OCI-LY7 (cell line): ENCODE results near the gene SLC9C1. TPM values are rescaled to one million over a fixed set of nuclear protein-coding genes. Genes with fewer than 3 reads are reported as not detected.

Source experiments
- BruUV-seq: library from RNA; stranded (reverse); fragments of 400-500 nt; replicated peaks from 2 replicates; lab custom pipeline; 2021; lab: Mats Ljungman, UMichigan
- CTCF ChIA-PET: fragments of 300-600 bp; sonication (Branson Sonifier 250); formaldehyde crosslinking; loops from one replicate; lab custom pipeline; 2022; ENCODE audit warnings: antibody characterized with exemption; ENCODE audit not compliant: unreplicated experiment; lab: Charles Lee
- POLR2A ChIA-PET: fragments of 300-600 bp; sonication (Branson Sonifier 250); formaldehyde crosslinking; loops from one replicate; lab custom pipeline; 2022; ENCODE audit warnings: antibody characterized with exemption; lab: Charles Lee
- DNase-seq: peaks from one replicate; pipeline ENCODE4 v3.0.0-alpha.2; 2015; ENCODE audit warnings: low spot score
- H2AFZ ChIP-seq: fragments of 200-600 bp; sonication (generic), shearing (Covaris generic); 2 replicates; pipeline ENCODE4 v1.6.1; 2014; ENCODE audit warnings: mild to moderate bottlenecking, antibody characterized with exemption, low read length, moderate library complexity
- H3K27ac ChIP-seq: fragments of 200-600 bp; sonication (generic); 2 replicates; pipeline ENCODE4 v1.5.1; 2014; ENCODE audit warnings: mixed run types, low read depth, mild to moderate bottlenecking, moderate library complexity, low read length, inconsistent platforms; ENCODE audit not compliant: poor library complexity, severe bottlenecking
- H3K36me3 ChIP-seq: fragments of 200-600 bp; sonication (generic); 2 replicates; pipeline ENCODE4 v1.6.1; 2014; ENCODE audit warnings: mild to moderate bottlenecking, antibody characterized with exemption, low read length, moderate library complexity, mixed read lengths; ENCODE audit not compliant: insufficient read depth
- H3K4me1 ChIP-seq: fragments of 200-600 bp; sonication (generic); 2 replicates; pipeline ENCODE4 v1.5.1; 2014; ENCODE audit warnings: mild to moderate bottlenecking, low read length; ENCODE audit not compliant: insufficient read depth, poor library complexity, severe bottlenecking
- H3K4me2 ChIP-seq: fragments of 200-600 bp; sonication (generic); 2 replicates; pipeline ENCODE4 v1.6.1; 2014; ENCODE audit warnings: mild to moderate bottlenecking, low read length
- H3K4me3 ChIP-seq: fragments of 200-600 bp; sonication (generic); 2 replicates; pipeline ENCODE4 v1.5.1; 2014; ENCODE audit warnings: mild to moderate bottlenecking, low read depth, low read length; ENCODE audit not compliant: poor library complexity, severe bottlenecking
- H3K79me2 ChIP-seq: fragments of 200-600 bp; sonication (generic); 2 replicates; pipeline ENCODE4 v1.6.1; 2016; ENCODE audit warnings: low read depth, mild to moderate bottlenecking, low read length, moderate library complexity, mixed read lengths; ENCODE audit not compliant: insufficient read depth
- H3K9me2 ChIP-seq: fragments of 200-600 bp; sonication (generic); 2 replicates; pipeline ENCODE4 v1.6.1; 2016; ENCODE audit warnings: mild to moderate bottlenecking, low read length, mixed read lengths; ENCODE audit not compliant: insufficient read depth
- H3K9me3 ChIP-seq: fragments of 200-600 bp; sonication (generic); 2 replicates; pipeline ENCODE4 v1.6.1; 2014; ENCODE audit warnings: mild to moderate bottlenecking, mixed run types, low read length, mixed read lengths
- H4K20me1 ChIP-seq: fragments of 200-600 bp; sonication (generic); 2 replicates; pipeline ENCODE4 v1.6.1; 2014; ENCODE audit warnings: mild to moderate bottlenecking, antibody characterized with exemption, low read length, moderate library complexity, mixed read lengths; ENCODE audit not compliant: insufficient read depth
- EZH2phosphoT487 ChIP-seq: fragments of 200-600 bp; sonication (generic); IDR thresholded peaks from 2 replicates; pipeline ENCODE4 v1.6.1; 2018; ENCODE audit warnings: low read depth, borderline replicate concordance, mild to moderate bottlenecking, mixed run types, antibody characterized with exemption, low read length, moderate library complexity, mixed read lengths
- intact Hi-C: fragments of 100-400 bp; cut with micrococcal nuclease; formaldehyde crosslinking; loops from one replicate; pipeline ENCODE4 v1.10.0; 2022; ENCODE audit not compliant: unreplicated experiment
- total RNA-seq, 2 experiments: library from RNA; depleted of rRNA in 1 of 2; stranded (reverse); fragments of >200 nt in 1 of 2; shearing (Covaris generic) in 1 of 2; gene quantifications; 2 replicates each; pipeline ENCODE4 v1.2.3, GENCODE V29; 2014 to 2022
- TF ChIP-seq, protein P1 (sequence below): fragments of 200-600 bp; sonication (generic); conservative IDR thresholded peaks from 2 replicates; pipeline ENCODE4 v1.5.1; 2014; ENCODE audit warnings: mild to moderate bottlenecking, antibody characterized with exemption, low read length, moderate library complexity, mixed read lengths

Gene SLC9C1
- total RNA-seq, 2 experiments from 2014 or later, result not detected

DNA sequence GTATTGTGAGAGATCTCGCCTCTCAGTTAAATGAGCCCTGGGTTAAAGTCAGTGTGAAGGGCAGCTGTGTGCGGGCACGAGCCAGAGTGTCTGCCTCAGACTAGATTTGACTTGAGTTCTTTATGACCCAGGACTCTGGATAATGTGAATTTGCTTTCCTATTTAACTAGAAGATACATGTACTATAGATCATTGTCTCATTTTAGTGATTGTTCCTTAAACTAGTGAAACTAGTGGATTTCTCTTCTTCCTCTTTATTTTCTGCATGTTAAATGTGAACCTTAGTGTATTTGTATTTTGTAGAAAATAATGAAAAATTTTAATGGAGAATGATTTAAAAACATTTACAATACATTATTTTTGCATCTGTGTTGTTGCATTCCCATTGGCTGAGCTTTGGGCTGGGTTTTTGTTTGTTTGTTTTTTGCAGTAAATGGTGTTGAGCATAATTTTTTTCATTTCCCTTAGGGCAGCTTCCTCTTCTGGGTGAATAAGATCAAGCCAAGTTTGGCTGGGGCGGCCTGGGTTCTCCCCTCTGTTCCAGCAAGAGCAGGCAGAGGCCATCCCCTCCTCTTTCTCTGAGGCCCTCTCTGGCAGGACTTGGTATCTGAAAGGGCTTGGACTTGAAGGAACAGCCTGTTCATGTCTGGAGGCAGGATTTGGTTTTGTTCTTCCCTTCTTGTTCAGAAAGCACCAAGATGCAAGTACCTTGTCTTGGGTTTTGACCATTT, 176.0 kb downstream of the SLC9C1 start:
- BruUV-seq, result no TSS peak
- Histone ChIP-seq H3K36me3 (peaks cover 45% of the 10 kb centered on the region), H3K79me2 (peaks cover 6% of the 10 kb centered on the region; the same call in 1 of the 2 replicates), H3K27ac (peak overlapping the region; percentile 99), H3K9me2 (no peaks in the 10 kb centered on the region), H3K4me3 (peak overlapping the region; percentile 13), H4K20me1 (no peaks in the 10 kb centered on the region), H3K4me2 (peak overlapping the region; percentile 57), H3K9me3 (no peaks in the 10 kb centered on the region), H3K4me1 (peaks cover 99% of the 10 kb centered on the region), H2AFZ (no peak overlapping the region; the same call in 1 of the 2 replicates)
- ChIA-PET POLR2A (interaction anchor here (0.6 to 9.4 kb wide), 5 partner anchors 9 to 1602 kb away, joined by 3 to 566 read pairs (median 5); partner anchors contain the start of gene GCSAM), CTCF (interaction anchor here (1.3 to 1.7 kb wide), 2 partner anchors 9 to 11 kb away, joined by 7 to 10 read pairs; no protein-coding TSS in a partner anchor)
- TF ChIP-seq, protein P1, sequence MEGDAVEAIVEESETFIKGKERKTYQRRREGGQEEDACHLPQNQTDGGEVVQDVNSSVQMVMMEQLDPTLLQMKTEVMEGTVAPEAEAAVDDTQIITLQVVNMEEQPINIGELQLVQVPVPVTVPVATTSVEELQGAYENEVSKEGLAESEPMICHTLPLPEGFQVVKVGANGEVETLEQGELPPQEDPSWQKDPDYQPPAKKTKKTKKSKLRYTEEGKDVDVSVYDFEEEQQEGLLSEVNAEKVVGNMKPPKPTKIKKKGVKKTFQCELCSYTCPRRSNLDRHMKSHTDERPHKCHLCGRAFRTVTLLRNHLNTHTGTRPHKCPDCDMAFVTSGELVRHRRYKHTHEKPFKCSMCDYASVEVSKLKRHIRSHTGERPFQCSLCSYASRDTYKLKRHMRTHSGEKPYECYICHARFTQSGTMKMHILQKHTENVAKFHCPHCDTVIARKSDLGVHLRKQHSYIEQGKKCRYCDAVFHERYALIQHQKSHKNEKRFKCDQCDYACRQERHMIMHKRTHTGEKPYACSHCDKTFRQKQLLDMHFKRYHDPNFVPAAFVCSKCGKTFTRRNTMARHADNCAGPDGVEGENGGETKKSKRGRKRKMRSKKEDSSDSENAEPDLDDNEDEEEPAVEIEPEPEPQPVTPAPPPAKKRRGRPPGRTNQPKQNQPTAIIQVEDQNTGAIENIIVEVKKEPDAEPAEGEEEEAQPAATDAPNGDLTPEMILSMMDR, result peak; percentile 53
- no peak for TF ChIP-seq EZH2phosphoT487
- intact Hi-C loops, result no loop called here
- peak; percentile 84 for DNase-seq

DNA sequence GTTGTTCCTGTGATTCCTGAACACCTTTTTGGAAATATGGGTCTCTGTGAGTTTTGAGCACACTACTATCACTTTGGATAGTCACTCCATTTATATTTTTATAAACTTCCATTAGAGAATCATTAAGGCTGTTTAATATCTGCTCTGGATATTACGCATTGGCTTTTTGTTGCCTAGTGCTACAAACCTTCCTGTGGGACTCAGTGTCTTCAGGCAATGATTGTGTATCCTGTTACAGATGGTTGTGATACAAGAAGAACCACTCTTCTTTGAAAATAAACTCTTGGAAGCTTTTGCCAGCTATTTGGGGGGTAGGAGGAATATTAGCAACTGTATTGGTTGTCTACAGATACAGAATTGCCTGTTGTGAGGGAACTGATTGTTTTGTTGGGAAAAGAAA, 176.6 kb downstream of the SLC9C1 start:
- BruUV-seq, result no TSS peak
- Histone ChIP-seq H3K4me1 (peaks cover 99% of the 10 kb centered on the region), H3K4me3 (no peak overlapping the region), H4K20me1 (no peaks in the 10 kb centered on the region), H3K27ac (peak overlapping the region; percentile 99), H2AFZ (no peak overlapping the region; the same call in 1 of the 2 replicates), H3K4me2 (peak overlapping the region; percentile 57), H3K9me2 (no peaks in the 10 kb centered on the region), H3K9me3 (no peaks in the 10 kb centered on the region), H3K36me3 (peaks cover 45% of the 10 kb centered on the region), H3K79me2 (peaks cover 6% of the 10 kb centered on the region; the same call in 1 of the 2 replicates)
- DNase-seq, result peak; percentile 30
- CTCF ChIA-PET, result interaction anchor here (1.3 to 1.7 kb wide), 2 partner anchors 9 to 12 kb away, joined by 7 to 10 read pairs; no protein-coding TSS in a partner anchor
- POLR2A ChIA-PET, result interaction anchor here (0.6 to 9.4 kb wide), 6 partner anchors 8 to 1601 kb away, joined by 3 to 566 read pairs (median 5); partner anchors contain the start of gene GCSAM
- intact Hi-C loops, result no loop called here
- no peak for TF ChIP-seq EZH2phosphoT487
- TF ChIP-seq, protein P1, result no peak
